Middle frontal gyrus (tissue), 1 donor: ENCODE data around the gene TGFBR3.
"Not testable (repeated sequence)": the region's sequence is repeated elsewhere in the genome, so short reads cannot be mapped to it uniquely, and the experiment has no call there.

Source experiments
- DNase-seq: peaks from one replicate; pipeline ENCODE4 v3.0.0-alpha.2; 2015; ENCODE audit warnings: low spot score; ENCODE audit errors: extremely low spot score

Gene TGFBR3

DNA sequence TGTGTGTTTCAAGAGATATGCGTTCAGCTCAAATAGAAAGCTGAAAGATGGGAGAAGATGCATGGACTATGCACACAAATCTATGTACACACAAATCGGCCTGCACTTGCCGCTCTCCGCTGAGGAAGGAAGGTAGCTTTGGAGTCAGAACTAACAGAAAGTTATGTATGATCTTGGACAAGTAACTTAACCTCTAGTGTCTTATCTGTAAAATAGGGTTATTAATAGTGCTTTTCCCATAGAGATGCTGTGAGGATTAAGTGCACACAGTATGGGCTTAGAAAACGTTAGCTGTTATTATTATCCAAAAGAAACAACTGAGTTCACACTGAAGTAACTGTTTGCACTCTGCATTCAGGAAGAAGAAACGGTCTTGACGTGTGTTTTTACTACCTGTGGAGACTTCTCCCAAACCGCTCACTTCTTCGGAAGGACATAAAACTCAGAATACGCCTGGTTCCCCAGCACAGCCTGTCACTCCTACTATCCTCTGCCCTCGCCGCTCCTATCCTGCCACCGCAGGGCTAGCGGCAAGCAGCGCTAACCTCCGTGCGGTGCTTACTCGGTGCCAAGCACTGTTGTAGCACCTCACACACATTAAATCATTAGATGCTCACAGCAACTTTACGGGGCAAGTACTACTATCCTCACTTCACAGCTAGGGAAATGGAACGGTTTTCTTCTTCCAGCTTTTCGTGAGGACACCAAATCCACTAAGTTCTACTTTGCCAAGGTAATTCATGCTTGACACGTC lies 1.3 kb downstream of the TGFBR3 start:
- DNase-seq: no peak

GRCh38 chr1:91883470-91883869 lies 2.5 kb downstream of the TGFBR3 start:
- no peak for DNase-seq

GRCh38 chr1:91881280-91881679 lies 4.7 kb downstream of the TGFBR3 start:
- DNase-seq: no peak

DNA sequence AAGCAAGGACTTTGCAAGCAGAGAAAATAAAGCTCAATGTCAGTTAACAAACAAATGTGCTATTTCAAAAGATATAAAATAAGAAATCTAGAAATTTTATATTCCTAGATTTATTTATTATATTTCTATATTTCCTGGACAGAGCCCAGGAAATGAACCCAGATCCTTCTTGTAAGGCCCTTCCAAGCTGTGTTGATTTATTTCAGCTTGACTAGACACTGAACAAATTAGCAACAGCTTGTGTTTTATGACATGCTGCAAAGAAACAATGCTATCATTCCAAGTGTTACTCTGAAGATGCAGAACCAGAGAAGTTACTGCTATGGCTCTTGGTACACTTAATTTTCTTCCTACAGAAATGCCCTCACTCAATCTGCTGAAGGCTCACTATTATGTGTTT lies 6.2 kb downstream of the TGFBR3 start:
- no peak for DNase-seq

DNA sequence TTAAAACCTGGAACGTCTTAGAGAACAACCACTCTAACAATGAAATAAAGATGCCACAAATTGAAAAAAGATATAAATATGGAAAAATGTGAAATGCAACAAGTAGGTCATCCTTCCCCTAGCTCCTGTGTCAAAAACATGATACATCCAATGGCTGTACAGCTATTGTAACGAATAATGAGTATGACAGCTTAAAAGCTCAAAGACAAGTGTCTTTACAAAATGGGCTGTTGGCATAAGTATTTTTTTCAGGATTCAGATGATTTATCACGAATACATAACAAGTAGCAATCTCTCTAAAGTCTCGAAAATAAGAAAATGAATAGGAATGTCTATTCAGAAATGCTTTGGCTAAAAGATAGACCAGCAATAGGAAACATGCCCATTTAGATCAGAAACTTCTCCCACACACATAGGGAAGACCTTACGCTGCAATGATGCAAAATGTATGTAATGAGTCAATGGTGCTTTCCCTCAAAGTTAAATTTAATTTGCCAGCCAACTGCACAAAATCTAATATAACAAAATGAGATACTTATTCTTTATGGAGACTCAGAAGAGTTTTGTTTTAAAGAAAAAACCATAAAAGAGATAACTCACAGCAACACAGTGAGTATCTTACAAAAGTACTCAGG lies 8.3 kb downstream of the TGFBR3 start:
- DNase-seq: no peak

- DNase-seq: no peak
These were observed 9.0 kb downstream of the TGFBR3 start for GRCh38 chr1:91876781-91877573.

DNA sequence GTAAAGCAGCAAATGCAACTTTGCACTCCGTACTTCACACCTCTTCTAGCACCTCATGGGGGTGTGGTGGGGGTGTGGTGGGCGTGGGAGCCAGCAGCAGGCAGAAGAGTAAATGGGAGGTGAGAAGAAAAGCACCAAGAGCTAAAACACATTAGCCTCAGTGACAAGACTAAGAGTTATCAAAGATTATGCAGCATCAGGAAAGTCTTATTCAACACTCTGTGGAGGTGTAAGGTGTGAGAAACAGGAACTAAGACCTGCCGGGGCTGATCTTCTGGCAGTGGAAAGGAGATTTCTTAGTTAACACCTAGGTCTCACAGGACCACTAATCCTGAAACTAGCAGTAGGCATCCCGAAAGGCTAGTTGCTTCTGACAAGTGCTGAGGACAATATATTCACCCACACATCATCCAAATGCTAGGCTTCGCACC lies 9.9 kb downstream of the TGFBR3 start:
- DNase-seq: no peak

GRCh38 chr1:91874167-91874566 lies 11.8 kb downstream of the TGFBR3 start:
- no peak for DNase-seq

DNA sequence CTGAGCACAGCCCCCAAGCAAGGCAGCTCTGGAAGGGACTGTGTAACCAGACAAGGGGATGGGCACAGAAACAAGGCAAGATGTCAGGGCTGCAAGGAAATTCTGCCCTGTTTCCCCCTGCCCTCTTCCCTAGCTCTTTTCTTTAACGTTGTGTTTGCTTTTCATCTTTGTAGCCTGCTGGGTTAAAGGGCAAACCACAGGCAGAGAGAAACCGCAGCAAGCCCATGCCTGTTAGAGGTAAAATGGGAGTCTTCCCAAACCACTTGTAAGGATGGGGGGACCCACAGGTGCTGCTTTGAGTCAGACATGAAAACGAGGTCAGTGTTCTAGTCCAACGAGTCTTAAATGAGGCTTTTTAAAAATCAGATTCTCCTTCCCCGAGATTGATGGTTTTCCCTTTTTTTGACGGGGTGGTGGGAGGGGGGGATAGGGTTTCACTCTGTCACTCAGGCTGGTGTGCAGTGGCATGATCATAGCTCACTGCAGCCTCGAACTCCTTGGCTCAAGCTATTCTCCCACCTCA lies 13.3 kb downstream of the TGFBR3 start:
- DNase-seq: no peak

DNA sequence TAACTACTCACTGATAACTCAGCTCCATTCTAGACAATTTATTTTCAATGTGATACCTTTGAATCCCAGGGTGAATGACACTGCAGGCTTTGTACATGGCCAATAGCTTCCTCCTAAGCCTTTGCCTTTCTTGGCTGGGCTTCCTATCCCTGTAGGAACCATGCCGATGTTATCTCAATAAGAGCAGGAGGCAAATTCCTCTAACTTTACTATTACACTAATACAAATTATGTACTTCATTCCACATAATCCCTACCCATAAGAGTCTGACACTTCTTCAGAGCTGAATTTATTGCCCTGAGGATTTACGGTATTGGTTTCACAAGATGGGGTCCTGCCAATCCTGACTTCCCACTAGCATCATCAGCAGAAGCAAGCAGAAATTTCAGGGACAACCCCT lies 14.0 kb downstream of the TGFBR3 start:
- no peak for DNase-seq

- DNase-seq: no peak
These were observed 15.6 kb downstream of the TGFBR3 start for GRCh38 chr1:91870322-91870721.

- DNase-seq: no peak
These were observed 19.5 kb downstream of the TGFBR3 start for GRCh38 chr1:91866425-91866824.

- no peak for DNase-seq
These were observed 21.8 kb downstream of the TGFBR3 start for GRCh38 chr1:91864017-91864700.

- no peak for DNase-seq
These were observed 22.5 kb downstream of the TGFBR3 start for GRCh38 chr1:91863498-91863897.

GRCh38 chr1:91862120-91862519 lies 23.8 kb downstream of the TGFBR3 start:
- DNase-seq: no peak

GRCh38 chr1:91857557-91858239 lies 28.3 kb downstream of the TGFBR3 start:
- no peak for DNase-seq

DNA sequence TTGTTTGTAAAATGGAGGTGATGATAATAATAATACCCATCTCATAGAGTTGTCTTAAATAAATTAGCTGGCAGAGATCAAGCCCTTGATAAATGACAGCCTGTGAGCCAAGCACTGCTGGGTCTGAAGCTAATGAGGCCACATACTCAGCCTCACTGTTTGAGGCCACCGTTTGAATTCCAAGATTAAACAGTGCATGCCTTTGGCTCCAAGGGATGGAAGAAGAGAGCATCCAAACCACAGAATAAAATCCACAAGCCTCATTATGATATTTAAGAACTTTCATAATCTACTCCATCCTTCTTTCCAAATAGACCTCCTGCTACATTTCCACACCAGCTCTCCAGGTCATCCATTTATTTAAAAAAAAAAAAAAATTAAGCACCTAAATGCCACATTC lies 29.0 kb downstream of the TGFBR3 start:
- no peak for DNase-seq

DNA sequence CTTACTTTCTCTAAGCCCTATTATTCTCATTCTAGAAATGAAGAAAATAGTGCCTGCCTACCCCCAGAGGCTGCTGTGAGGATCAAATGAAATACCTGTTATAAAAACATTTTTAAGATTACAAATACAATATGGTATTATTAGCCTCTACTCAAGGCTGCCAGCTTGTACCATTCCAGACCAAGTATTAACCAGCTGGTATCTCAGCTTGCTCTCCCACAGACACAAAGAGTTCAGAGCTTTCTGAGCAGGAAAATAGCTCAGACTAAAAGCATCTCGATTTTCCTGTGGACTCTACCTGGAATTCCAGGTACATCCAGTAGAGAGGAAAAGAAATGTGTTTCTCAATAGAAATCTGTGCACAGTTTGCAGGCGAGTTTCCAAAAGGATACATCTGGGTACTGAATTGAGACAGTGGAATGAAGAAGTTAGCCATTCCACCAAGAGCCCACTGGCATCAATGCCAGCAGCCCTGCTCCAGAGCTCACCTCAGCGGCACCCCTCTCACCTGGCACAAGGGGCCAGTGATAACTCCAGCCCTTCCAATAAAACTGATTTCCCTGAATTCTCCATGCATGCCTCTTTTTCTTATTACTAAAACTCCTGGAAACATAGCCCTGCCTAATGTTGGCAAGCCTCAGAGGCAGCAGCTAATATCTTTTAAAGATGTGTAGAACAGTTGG lies 31.0 kb downstream of the TGFBR3 start:
- DNase-seq: no peak

GRCh38 chr1:91853397-91853796 lies 32.6 kb downstream of the TGFBR3 start:
- DNase-seq: no peak

- DNase-seq: not testable (repeated sequence)
These were observed 33.9 kb downstream of the TGFBR3 start for GRCh38 chr1:91852011-91852410.
